ENCODE data around the gene SYTL5.

DNA sequence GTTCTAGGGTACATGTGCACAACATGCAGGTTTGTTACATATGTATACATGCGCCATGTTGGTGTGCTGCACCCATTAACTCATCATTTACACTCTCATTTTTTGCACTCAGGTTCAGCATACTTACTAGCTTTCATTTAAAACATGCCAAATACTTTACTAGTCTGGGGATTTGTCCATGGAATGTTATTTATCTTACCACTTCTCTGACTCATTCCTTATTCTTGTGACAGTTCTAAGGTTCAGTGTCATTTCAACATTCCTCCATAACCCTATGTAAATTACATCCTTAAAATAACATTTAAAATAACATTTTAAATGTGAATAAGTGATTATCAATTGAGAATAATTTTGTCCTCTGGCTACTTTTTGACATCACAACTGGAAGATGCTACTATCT, 19.5 kb upstream of the SYTL5 start:
- TF ChIP-seq, protein P1, sequence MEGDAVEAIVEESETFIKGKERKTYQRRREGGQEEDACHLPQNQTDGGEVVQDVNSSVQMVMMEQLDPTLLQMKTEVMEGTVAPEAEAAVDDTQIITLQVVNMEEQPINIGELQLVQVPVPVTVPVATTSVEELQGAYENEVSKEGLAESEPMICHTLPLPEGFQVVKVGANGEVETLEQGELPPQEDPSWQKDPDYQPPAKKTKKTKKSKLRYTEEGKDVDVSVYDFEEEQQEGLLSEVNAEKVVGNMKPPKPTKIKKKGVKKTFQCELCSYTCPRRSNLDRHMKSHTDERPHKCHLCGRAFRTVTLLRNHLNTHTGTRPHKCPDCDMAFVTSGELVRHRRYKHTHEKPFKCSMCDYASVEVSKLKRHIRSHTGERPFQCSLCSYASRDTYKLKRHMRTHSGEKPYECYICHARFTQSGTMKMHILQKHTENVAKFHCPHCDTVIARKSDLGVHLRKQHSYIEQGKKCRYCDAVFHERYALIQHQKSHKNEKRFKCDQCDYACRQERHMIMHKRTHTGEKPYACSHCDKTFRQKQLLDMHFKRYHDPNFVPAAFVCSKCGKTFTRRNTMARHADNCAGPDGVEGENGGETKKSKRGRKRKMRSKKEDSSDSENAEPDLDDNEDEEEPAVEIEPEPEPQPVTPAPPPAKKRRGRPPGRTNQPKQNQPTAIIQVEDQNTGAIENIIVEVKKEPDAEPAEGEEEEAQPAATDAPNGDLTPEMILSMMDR (IDR thresholded peaks at IDR 0.05): no peak
- TF ChIP-seq EP300 (IDR thresholded peaks at IDR 0.05): no peak
- TF ChIP-seq, protein P2, sequence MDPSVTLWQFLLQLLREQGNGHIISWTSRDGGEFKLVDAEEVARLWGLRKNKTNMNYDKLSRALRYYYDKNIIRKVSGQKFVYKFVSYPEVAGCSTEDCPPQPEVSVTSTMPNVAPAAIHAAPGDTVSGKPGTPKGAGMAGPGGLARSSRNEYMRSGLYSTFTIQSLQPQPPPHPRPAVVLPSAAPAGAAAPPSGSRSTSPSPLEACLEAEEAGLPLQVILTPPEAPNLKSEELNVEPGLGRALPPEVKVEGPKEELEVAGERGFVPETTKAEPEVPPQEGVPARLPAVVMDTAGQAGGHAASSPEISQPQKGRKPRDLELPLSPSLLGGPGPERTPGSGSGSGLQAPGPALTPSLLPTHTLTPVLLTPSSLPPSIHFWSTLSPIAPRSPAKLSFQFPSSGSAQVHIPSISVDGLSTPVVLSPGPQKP (IDR thresholded peaks at IDR 0.05; ENCODE audit: low read depth, low read length): no peak
- TF ChIP-seq CBX8 (IDR thresholded peaks at IDR 0.05): no peak
- TF ChIP-seq RAD21 (conservative IDR thresholded peaks at IDR 0.05 in 1 of 2, IDR thresholded peaks at IDR 0.05 in 1 of 2): no peak
- no peak for TF ChIP-seq CEBPB (IDR thresholded peaks at IDR 0.05)
- no peak for TF ChIP-seq SMC3 (IDR thresholded peaks at IDR 0.05)

Data from A549 (cell line).